HEK293 (cell line): Measurements from ENCODE around the gene TRIM44.

ENCODE experiments used
- CTCF ChIA-PET: fragments of 350-600 bp; formaldehyde crosslinking; extraction: SDS; loops from one replicate; lab custom pipeline; 2021; ENCODE audit warnings: antibody characterized with exemption; lab: Yijun Ruan, JAX
- POLR2A ChIA-PET: fragments of 300-600 bp; formaldehyde crosslinking; extraction: SDS; loops from one replicate; lab custom pipeline; 2020; ENCODE audit warnings: antibody characterized with exemption, inconsistent platforms; lab: Yijun Ruan, JAX
- H3K27ac ChIP-seq: fragments of 200-500 bp; sonication (Bioruptor generic); 2 replicates; pipeline ENCODE4 v1.5.1; 2014; ENCODE audit warnings: low read depth, low read length, control low read depth, inconsistent platforms; ENCODE audit errors: extremely low read depth
- H3K36me3 ChIP-seq, 2 experiments: fragments of 200-500 bp in 1 of 2; sonication (Bioruptor generic) in 1 of 2; 1 replicate in 1 of 2; 2 replicates in 1 of 2; pipeline ENCODE4 v1.5.1; 2014 to 2017; ENCODE audit warnings: inconsistent platforms in 2 of 2, low read length in 2 of 2; ENCODE audit not compliant: control insufficient read depth in 2 of 2, insufficient read depth in 1 of 2
- H3K4me1 ChIP-seq: fragments of 200-500 bp; sonication (Bioruptor generic); 2 replicates; pipeline ENCODE4 v1.5.1; 2014; ENCODE audit warnings: mild to moderate bottlenecking, low read length, inconsistent platforms; ENCODE audit not compliant: control insufficient read depth, insufficient read depth
- H3K4me3 ChIP-seq: 2 replicates; pipeline ENCODE4 v1.5.1; 2011; ENCODE audit warnings: low read depth, mild to moderate bottlenecking, control low read depth, low read length, moderate library complexity
- H3K9me3 ChIP-seq: fragments of 200-500 bp; sonication (Bioruptor generic); 2 replicates; pipeline ENCODE4 v1.5.1; 2014; ENCODE audit warnings: low read depth, low read length, inconsistent platforms; ENCODE audit not compliant: control insufficient read depth, insufficient read depth
- BCL11B ChIP-seq: fragments of 450-650 bp; formaldehyde crosslinking; IDR thresholded peaks from 2 replicates; pipeline ENCODE4 v1.5.1; 2016; ENCODE audit warnings: low read depth, missing biosample characterization, missing genetic modification characterization
- KLF16 ChIP-seq: fragments of 450-650 bp; formaldehyde crosslinking; IDR thresholded peaks from 2 replicates; pipeline ENCODE4 v1.5.1; 2017; ENCODE audit warnings: missing biosample characterization, missing genetic modification characterization
- REPIN1 ChIP-seq: fragments of 450-650 bp; formaldehyde crosslinking; IDR thresholded peaks from 2 replicates; pipeline ENCODE4 v1.5.1; 2017; ENCODE audit warnings: missing biosample characterization, missing genetic modification characterization, low read depth
- SALL2 ChIP-seq: fragments of 450-650 bp; formaldehyde crosslinking; IDR thresholded peaks from 2 replicates; pipeline ENCODE4 v1.5.0; 2017; ENCODE audit warnings: missing biosample characterization, mild to moderate bottlenecking, missing genetic modification characterization, borderline replicate concordance
- SCRT1 ChIP-seq: fragments of 450-650 bp; formaldehyde crosslinking; IDR thresholded peaks from 2 replicates; pipeline ENCODE4 v1.5.1; 2016; ENCODE audit warnings: missing biosample characterization, missing genetic modification characterization, borderline replicate concordance
- ZEB2 ChIP-seq: fragments of 450-650 bp; formaldehyde crosslinking; IDR thresholded peaks from 2 replicates; pipeline ENCODE4 v1.5.1; 2016; ENCODE audit warnings: missing biosample characterization, missing genetic modification characterization
- ZNF121 ChIP-seq: fragments of 450-650 bp; formaldehyde crosslinking; IDR thresholded peaks from 2 replicates; pipeline ENCODE4 v1.5.1; 2016; ENCODE audit warnings: missing biosample characterization, missing genetic modification characterization
- ZNF133 ChIP-seq: fragments of 450-650 bp; formaldehyde crosslinking; IDR thresholded peaks from 2 replicates; pipeline ENCODE4 v1.5.1; 2016; ENCODE audit warnings: missing biosample characterization, missing genetic modification characterization
- ZNF202 ChIP-seq: fragments of 450-650 bp; formaldehyde crosslinking; IDR thresholded peaks from 2 replicates; pipeline ENCODE4 v1.5.1; 2016; ENCODE audit warnings: missing biosample characterization, missing genetic modification characterization, borderline replicate concordance
- ZNF221 ChIP-seq: fragments of 450-650 bp; formaldehyde crosslinking; IDR thresholded peaks from 2 replicates; pipeline ENCODE4 v1.5.1; 2017; ENCODE audit warnings: missing biosample characterization, missing genetic modification characterization, borderline replicate concordance
- ZNF239 ChIP-seq: fragments of 450-650 bp; formaldehyde crosslinking; IDR thresholded peaks from 2 replicates; pipeline ENCODE4 v1.5.1; 2016; ENCODE audit warnings: missing biosample characterization, missing genetic modification characterization
- ZNF292 ChIP-seq: fragments of 450-650 bp; formaldehyde crosslinking; IDR thresholded peaks from 2 replicates; pipeline ENCODE4 v1.5.1; 2016; ENCODE audit warnings: low read depth, missing biosample characterization, missing genetic modification characterization, borderline replicate concordance
- ZNF394 ChIP-seq: fragments of 450-650 bp; formaldehyde crosslinking; IDR thresholded peaks from 2 replicates; pipeline ENCODE4 v1.5.1; 2016; ENCODE audit warnings: missing biosample characterization, missing genetic modification characterization, mild to moderate bottlenecking, moderate library complexity, borderline replicate concordance
- ZNF473 ChIP-seq: fragments of 450-650 bp; formaldehyde crosslinking; IDR thresholded peaks from 2 replicates; pipeline ENCODE4 v1.5.1; 2017; ENCODE audit warnings: missing biosample characterization, missing genetic modification characterization
- ZNF521 ChIP-seq: fragments of 450-650 bp; formaldehyde crosslinking; IDR thresholded peaks from 2 replicates; pipeline ENCODE4 v1.5.1; 2017; ENCODE audit warnings: missing biosample characterization, mild to moderate bottlenecking, missing genetic modification characterization
- ZNF610 ChIP-seq: fragments of 450-650 bp; formaldehyde crosslinking; IDR thresholded peaks from 2 replicates; pipeline ENCODE4 v1.5.1; 2016; ENCODE audit warnings: missing biosample characterization, missing genetic modification characterization, borderline replicate concordance
- ZNF629 ChIP-seq: fragments of 450-650 bp; formaldehyde crosslinking; IDR thresholded peaks from 2 replicates; pipeline ENCODE4 v1.5.1; 2017; ENCODE audit warnings: missing biosample characterization, missing genetic modification characterization
- ZNF677 ChIP-seq: fragments of 450-650 bp; IDR thresholded peaks from 2 replicates; pipeline ENCODE4 v1.5.0; 2018; ENCODE audit warnings: missing biosample characterization, mild to moderate bottlenecking, missing genetic modification characterization, moderate library complexity
- TF ChIP-seq, protein P1 (sequence below): fragments of 450-650 bp; formaldehyde crosslinking; IDR thresholded peaks from 2 replicates; pipeline ENCODE4 v1.5.1; 2016; ENCODE audit warnings: missing biosample characterization, missing genetic modification characterization
- TF ChIP-seq, protein P2 (sequence below): fragments of 450-650 bp; formaldehyde crosslinking; IDR thresholded peaks from 2 replicates; pipeline ENCODE4 v1.5.1; 2016; ENCODE audit warnings: missing biosample characterization, missing genetic modification characterization, borderline replicate concordance
- TF ChIP-seq, protein P3 (sequence below): fragments of 450-650 bp; formaldehyde crosslinking; conservative IDR thresholded peaks from 2 replicates; pipeline ENCODE4 v1.5.1; 2016; ENCODE audit warnings: low read depth, missing biosample characterization, missing genetic modification characterization
- TF ChIP-seq, protein P4 (sequence below): fragments of 450-650 bp; formaldehyde crosslinking; IDR thresholded peaks from 2 replicates; pipeline ENCODE4 v1.5.1; 2016; ENCODE audit warnings: missing biosample characterization, missing genetic modification characterization, low read depth
- TF ChIP-seq, protein P5 (sequence below): fragments of 450-650 bp; formaldehyde crosslinking; IDR thresholded peaks from 2 replicates; pipeline ENCODE4 v1.5.1; 2017; ENCODE audit warnings: missing biosample characterization, missing genetic modification characterization

The TRIM44 gene

DNA sequence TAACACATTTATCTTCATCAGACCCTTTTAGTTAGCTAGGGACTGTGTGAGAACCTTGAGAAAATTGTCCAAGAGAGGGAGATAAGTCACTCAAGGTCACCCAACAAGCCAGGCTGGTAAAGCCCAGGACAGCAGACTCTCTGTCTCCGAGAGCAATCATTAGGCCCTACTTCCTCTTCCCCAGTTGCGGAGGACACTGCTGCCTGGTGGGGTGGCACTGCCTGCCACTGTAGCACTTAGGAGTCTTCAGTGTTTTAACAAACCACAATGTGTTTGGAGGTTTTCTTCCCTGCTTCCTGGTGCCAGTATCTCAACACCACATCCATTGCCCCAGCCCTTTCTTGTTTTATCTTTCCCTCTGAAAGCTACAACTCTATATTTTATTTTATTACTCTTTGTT lies 149.2 kb downstream of the TRIM44 start (continued):
- TF ChIP-seq, protein P1, sequence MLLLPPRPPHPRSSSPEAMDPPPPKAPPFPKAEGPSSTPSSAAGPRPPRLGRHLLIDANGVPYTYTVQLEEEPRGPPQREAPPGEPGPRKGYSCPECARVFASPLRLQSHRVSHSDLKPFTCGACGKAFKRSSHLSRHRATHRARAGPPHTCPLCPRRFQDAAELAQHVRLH (tag by site-specific recombination), result no peak
- TF ChIP-seq, protein P2, sequence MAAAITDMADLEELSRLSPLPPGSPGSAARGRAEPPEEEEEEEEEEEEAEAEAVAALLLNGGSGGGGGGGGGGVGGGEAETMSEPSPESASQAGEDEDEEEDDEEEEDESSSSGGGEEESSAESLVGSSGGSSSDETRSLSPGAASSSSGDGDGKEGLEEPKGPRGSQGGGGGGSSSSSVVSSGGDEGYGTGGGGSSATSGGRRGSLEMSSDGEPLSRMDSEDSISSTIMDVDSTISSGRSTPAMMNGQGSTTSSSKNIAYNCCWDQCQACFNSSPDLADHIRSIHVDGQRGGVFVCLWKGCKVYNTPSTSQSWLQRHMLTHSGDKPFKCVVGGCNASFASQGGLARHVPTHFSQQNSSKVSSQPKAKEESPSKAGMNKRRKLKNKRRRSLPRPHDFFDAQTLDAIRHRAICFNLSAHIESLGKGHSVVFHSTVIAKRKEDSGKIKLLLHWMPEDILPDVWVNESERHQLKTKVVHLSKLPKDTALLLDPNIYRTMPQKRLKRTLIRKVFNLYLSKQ (tag by site-specific recombination), result no peak
- TF ChIP-seq ZNF292 (no peak), ZNF221 (tag by site-specific recombination) (no peak), SCRT1 (tag by site-specific recombination) (no peak), ZEB2 (tag by site-specific recombination) (no peak), ZNF610 (tag by site-specific recombination) (no peak), ZNF394 (tag by site-specific recombination) (no peak), ZNF133 (no peak), SALL2 (tag by site-specific recombination) (no peak), ZNF629 (tag by site-specific recombination) (no peak)
- TF ChIP-seq, all 188 proteins: peak for 0

DNA sequence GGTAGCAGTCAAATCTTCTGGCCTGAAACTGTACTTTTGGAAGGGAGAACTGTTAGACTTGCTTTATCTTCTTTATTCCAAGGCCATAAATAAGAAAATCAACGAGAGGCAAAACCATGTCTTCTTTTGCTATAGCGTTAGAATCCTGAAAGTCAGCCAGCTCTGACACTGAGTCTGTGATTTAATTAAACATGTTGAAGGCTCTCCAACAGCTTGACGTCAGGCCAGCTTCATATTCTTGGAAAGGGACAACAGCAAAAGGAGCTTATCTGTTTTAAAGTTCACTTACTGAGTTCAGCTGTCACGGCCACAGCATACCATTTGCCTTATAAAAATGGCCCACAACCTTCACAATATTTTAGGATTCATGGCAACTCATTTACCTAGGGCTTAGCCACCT lies 150.3 kb downstream of the TRIM44 start:
- Histone ChIP-seq H3K9me3 (no peaks in the 10 kb centered on the region), H3K36me3 (no peaks in the 10 kb centered on the region), H3K4me3 (no peak overlapping the region), H3K27ac (no peak overlapping the region), H3K4me1 (no peaks in the 10 kb centered on the region)
- ChIA-PET CTCF (interaction anchor here (0.6 to 7.9 kb wide), 4 partner anchors 10 to 804 kb away, joined by 3 to 57 read pairs (median 5); no protein-coding TSS in a partner anchor), POLR2A (no interaction called here)
- TF ChIP-seq, protein P3, sequence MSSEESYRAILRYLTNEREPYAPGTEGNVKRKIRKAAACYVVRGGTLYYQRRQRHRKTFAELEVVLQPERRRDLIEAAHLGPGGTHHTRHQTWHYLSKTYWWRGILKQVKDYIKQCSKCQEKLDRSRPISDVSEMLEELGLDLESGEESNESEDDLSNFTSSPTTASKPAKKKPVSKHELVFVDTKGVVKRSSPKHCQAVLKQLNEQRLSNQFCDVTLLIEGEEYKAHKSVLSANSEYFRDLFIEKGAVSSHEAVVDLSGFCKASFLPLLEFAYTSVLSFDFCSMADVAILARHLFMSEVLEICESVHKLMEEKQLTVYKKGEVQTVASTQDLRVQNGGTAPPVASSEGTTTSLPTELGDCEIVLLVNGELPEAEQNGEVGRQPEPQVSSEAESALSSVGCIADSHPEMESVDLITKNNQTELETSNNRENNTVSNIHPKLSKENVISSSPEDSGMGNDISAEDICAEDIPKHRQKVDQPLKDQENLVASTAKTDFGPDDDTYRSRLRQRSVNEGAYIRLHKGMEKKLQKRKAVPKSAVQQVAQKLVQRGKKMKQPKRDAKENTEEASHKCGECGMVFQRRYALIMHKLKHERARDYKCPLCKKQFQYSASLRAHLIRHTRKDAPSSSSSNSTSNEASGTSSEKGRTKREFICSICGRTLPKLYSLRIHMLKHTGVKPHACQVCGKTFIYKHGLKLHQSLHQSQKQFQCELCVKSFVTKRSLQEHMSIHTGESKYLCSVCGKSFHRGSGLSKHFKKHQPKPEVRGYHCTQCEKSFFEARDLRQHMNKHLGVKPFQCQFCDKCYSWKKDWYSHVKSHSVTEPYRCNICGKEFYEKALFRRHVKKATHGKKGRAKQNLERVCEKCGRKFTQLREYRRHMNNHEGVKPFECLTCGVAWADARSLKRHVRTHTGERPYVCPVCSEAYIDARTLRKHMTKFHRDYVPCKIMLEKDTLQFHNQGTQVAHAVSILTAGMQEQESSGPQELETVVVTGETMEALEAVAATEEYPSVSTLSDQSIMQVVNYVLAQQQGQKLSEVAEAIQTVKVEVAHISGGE (tag by site-specific recombination), result no peak
- TF ChIP-seq ZNF202 (tag by site-specific recombination) (no peak), ZNF121 (tag by site-specific recombination) (no peak), ZNF677 (tag by site-specific recombination) (no peak), BCL11B (no peak), KLF16 (tag by site-specific recombination) (no peak), ZNF521 (tag by site-specific recombination) (no peak), ZNF239 (tag by site-specific recombination) (no peak), ZNF473 (tag by site-specific recombination) (no peak), REPIN1 (tag by site-specific recombination) (no peak)
- TF ChIP-seq, protein P4, sequence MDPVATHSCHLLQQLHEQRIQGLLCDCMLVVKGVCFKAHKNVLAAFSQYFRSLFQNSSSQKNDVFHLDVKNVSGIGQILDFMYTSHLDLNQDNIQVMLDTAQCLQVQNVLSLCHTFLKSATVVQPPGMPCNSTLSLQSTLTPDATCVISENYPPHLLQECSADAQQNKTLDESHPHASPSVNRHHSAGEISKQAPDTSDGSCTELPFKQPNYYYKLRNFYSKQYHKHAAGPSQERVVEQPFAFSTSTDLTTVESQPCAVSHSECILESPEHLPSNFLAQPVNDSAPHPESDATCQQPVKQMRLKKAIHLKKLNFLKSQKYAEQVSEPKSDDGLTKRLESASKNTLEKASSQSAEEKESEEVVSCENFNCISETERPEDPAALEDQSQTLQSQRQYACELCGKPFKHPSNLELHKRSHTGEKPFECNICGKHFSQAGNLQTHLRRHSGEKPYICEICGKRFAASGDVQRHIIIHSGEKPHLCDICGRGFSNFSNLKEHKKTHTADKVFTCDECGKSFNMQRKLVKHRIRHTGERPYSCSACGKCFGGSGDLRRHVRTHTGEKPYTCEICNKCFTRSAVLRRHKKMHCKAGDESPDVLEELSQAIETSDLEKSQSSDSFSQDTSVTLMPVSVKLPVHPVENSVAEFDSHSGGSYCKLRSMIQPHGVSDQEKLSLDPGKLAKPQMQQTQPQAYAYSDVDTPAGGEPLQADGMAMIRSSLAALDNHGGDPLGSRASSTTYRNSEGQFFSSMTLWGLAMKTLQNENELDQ (tag by site-specific recombination), result no peak
- TF ChIP-seq, protein P5, sequence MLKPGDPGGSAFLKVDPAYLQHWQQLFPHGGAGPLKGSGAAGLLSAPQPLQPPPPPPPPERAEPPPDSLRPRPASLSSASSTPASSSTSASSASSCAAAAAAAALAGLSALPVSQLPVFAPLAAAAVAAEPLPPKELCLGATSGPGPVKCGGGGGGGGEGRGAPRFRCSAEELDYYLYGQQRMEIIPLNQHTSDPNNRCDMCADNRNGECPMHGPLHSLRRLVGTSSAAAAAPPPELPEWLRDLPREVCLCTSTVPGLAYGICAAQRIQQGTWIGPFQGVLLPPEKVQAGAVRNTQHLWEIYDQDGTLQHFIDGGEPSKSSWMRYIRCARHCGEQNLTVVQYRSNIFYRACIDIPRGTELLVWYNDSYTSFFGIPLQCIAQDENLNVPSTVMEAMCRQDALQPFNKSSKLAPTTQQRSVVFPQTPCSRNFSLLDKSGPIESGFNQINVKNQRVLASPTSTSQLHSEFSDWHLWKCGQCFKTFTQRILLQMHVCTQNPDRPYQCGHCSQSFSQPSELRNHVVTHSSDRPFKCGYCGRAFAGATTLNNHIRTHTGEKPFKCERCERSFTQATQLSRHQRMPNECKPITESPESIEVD (tag by site-specific recombination), result no peak
